CD4-positive, alpha-beta T cell treated with Interleukin-15 for 4 hours (primary cell): ENCODE measurements around the gene LDLRAP1.

ENCODE experiments used
- DNase-seq: peaks from one replicate; pipeline ENCODE4 v3.0.0-alpha.2; 2020; ENCODE audit warnings: low spot score

LDLRAP1 gene

GRCh38 chr1:25562928-25563283, 19.5 kb downstream of the LDLRAP1 start:
- no peak for DNase-seq

GRCh38 chr1:25563330-25564215, 20.2 kb downstream of the LDLRAP1 start:
- DNase-seq, result no peak

- DNase-seq, result peak; percentile 47
These were observed 21.6 kb downstream of the LDLRAP1 start for GRCh38 chr1:25564777-25565574.

- no peak for DNase-seq
These were observed 22.2 kb downstream of the LDLRAP1 start for GRCh38 chr1:25565626-25566025.

- DNase-seq, result no peak
These were observed 22.8 kb downstream of the LDLRAP1 start for GRCh38 chr1:25566176-25566729.

- no peak for DNase-seq
These were observed 23.4 kb downstream of the LDLRAP1 start for GRCh38 chr1:25566730-25567341.

- DNase-seq, result no peak
These were observed 24.3 kb downstream of the LDLRAP1 start for GRCh38 chr1:25567710-25568089.

- no peak for DNase-seq
These were observed 24.9 kb downstream of the LDLRAP1 start for GRCh38 chr1:25568090-25568833.

GRCh38 chr1:25568834-25569596, 25.6 kb downstream of the LDLRAP1 start:
- DNase-seq, result no peak

- no peak for DNase-seq
These were observed 26.4 kb downstream of the LDLRAP1 start for GRCh38 chr1:25569597-25570396.

GRCh38 chr1:25570798-25571521, 27.6 kb downstream of the LDLRAP1 start:
- DNase-seq, result no peak

- no peak for DNase-seq
These were observed 28.1 kb downstream of the LDLRAP1 start for GRCh38 chr1:25571522-25571970.

- DNase-seq, result no peak
These were observed 28.7 kb downstream of the LDLRAP1 start for GRCh38 chr1:25572107-25572506.

- DNase-seq, result peak; percentile 41
These were observed 29.5 kb downstream of the LDLRAP1 start for GRCh38 chr1:25572708-25573590.

GRCh38 chr1:25573591-25573930, 30.2 kb downstream of the LDLRAP1 start:
- DNase-seq, result no peak

- no peak for DNase-seq
These were observed 30.6 kb downstream of the LDLRAP1 start for GRCh38 chr1:25573961-25574360.

GRCh38 chr1:25575191-25575590, 31.8 kb downstream of the LDLRAP1 start:
- DNase-seq, result no peak

GRCh38 chr1:25576459-25577133, 33.2 kb downstream of the LDLRAP1 start:
- no peak for DNase-seq
